ENCODE measurements around the gene KCMF1.

KCMF1 gene

DNA sequence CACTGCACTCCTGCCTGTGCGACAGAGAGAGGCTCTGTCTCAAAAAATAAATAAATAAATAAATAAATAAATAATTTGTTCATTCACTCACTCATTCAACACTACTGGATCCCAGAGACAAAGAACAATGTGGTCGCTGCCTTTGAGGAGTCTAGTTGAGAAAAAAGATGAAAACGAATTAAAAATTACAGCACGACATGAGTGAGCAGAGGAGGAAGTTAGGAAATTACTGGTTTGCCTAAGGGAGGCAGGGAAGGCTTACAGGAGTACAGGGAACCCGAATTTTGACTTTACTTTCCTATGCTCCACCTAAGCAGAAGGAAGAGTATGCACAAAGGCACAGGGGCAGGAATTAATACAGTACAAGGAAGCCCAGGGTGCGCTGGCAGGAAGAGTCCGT is 4.2 kb upstream of the KCMF1 start:
- TF ChIP-seq, protein P1, sequence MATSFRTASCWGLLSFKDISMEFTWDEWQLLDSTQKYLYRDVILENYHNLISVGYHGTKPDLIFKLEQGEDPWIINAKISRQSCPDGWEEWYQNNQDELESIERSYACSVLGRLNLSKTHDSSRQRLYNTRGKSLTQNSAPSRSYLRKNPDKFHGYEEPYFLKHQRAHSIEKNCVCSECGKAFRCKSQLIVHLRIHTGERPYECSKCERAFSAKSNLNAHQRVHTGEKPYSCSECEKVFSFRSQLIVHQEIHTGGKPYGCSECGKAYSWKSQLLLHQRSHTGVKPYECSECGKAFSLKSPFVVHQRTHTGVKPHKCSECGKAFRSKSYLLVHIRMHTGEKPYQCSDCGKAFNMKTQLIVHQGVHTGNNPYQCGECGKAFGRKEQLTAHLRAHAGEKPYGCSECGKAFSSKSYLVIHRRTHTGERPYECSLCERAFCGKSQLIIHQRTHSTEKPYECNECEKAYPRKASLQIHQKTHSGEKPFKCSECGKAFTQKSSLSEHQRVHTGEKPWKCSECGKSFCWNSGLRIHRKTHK (tag by site-specific recombination; IDR thresholded peaks at IDR 0.05): no peak
- TF ChIP-seq ZNF404 (tag by site-specific recombination; IDR thresholded peaks at IDR 0.05): no peak
- TF ChIP-seq ZNF133 (tag by site-specific recombination; IDR thresholded peaks at IDR 0.05): no peak
- TF ChIP-seq MEIS1 (CRISPR knock-in tag; IDR thresholded peaks at IDR 0.05; ENCODE audit: borderline replicate concordance): no peak
- no peak for TF ChIP-seq SP7 (tag by site-specific recombination; IDR thresholded peaks at IDR 0.05)
- no peak for TF ChIP-seq ZNF112 (tag by site-specific recombination; IDR thresholded peaks at IDR 0.05)
- TF ChIP-seq ZNF157 (tag by site-specific recombination; IDR thresholded peaks at IDR 0.05): no peak
- TF ChIP-seq ZNF391 (tag by site-specific recombination; IDR thresholded peaks at IDR 0.05; ENCODE audit: borderline replicate concordance, low read depth): no peak
- TF ChIP-seq, protein P2, sequence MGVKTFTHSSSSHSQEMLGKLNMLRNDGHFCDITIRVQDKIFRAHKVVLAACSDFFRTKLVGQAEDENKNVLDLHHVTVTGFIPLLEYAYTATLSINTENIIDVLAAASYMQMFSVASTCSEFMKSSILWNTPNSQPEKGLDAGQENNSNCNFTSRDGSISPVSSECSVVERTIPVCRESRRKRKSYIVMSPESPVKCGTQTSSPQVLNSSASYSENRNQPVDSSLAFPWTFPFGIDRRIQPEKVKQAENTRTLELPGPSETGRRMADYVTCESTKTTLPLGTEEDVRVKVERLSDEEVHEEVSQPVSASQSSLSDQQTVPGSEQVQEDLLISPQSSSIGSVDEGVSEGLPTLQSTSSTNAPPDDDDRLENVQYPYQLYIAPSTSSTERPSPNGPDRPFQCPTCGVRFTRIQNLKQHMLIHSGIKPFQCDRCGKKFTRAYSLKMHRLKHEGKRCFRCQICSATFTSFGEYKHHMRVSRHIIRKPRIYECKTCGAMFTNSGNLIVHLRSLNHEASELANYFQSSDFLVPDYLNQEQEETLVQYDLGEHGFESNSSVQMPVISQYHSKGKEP (tag by site-specific recombination; IDR thresholded peaks at IDR 0.05): no peak
- no peak for TF ChIP-seq ZSCAN23 (tag by site-specific recombination; IDR thresholded peaks at IDR 0.05)
- TF ChIP-seq ZNF677 (tag by site-specific recombination; IDR thresholded peaks at IDR 0.05): no peak
- TF ChIP-seq PRDM6 (tag by site-specific recombination; IDR thresholded peaks at IDR 0.05): no peak
- TF ChIP-seq ZNF76 (tag by site-specific recombination; IDR thresholded peaks at IDR 0.05; ENCODE audit: borderline replicate concordance, low read depth): no peak
- Histone ChIP-seq H3K4me1 (ENCODE audit: control insufficient read depth, insufficient read depth, low read length) (peaks cover 4% of the 10 kb centered on the region; the same call in 1 of the 2 replicates), H3K4me3 (ENCODE audit: low read depth, low read length) (no peak overlapping the region), H3K27ac (ENCODE audit: extremely low read depth, low read depth, low read length) (no peak overlapping the region), H3K36me3 (ENCODE audit: control insufficient read depth in 2 of 2, insufficient read depth in 1 of 2, low read length in 2 of 2) (peaks cover 13 to 15% of the 10 kb centered on the region in 2 experiments; a peak in 2 of 3 replicates), H3K9me3 (ENCODE audit: control insufficient read depth, insufficient read depth, low read depth, low read length) (no peaks in the 10 kb centered on the region)
- CTCF ChIA-PET: interaction anchor here (0.6 to 1.1 kb wide), 3 partner anchors 30 to 49 kb away, joined by 3 read pairs; no protein-coding TSS in a partner anchor
- POLR2A ChIA-PET: interaction anchor here (6.6 kb wide), 1 partner anchor 7 kb away, joined by 59 read pairs; no protein-coding TSS in a partner anchor

- peaks cover 4% of the 10 kb centered on the region for H3K4me1 ChIP-seq (ENCODE audit: control insufficient read depth, insufficient read depth, low read length)
- H3K36me3 ChIP-seq (ENCODE audit: control insufficient read depth in 2 of 2, insufficient read depth in 1 of 2, low read length in 2 of 2): peaks cover 10 to 20% of the 10 kb centered on the region in 2 experiments; a peak in 2 of 3 replicates
- H3K4me3 ChIP-seq (ENCODE audit: low read depth, low read length): peak overlapping the region; percentile 86
- no peak for TF ChIP-seq ZBTB8A (tag by site-specific recombination; IDR thresholded peaks at IDR 0.05)
- peak; percentile 86 for TF ChIP-seq ZNF768 (tag by site-specific recombination; IDR thresholded peaks at IDR 0.05)
- TF ChIP-seq ZNF639 (tag by site-specific recombination; IDR thresholded peaks at IDR 0.05): 0 out of 2 replicates have a peak, but pooled peaks have one; percentile 22
- no peak for TF ChIP-seq ZNF148 (tag by site-specific recombination; IDR thresholded peaks at IDR 0.05; ENCODE audit: borderline replicate concordance)
- 0 out of 2 replicates have a peak, but pooled peaks have one; percentile 8 for TF ChIP-seq KLF8 (tag by site-specific recombination; IDR thresholded peaks at IDR 0.05)
- TF ChIP-seq ZBTB17 (tag by site-specific recombination; IDR thresholded peaks at IDR 0.05): peak; percentile 96
- no peaks in the 10 kb centered on the region for H3K9me3 ChIP-seq (ENCODE audit: control insufficient read depth, insufficient read depth, low read depth, low read length)
- H3K27ac ChIP-seq (ENCODE audit: extremely low read depth, low read depth, low read length): peak overlapping the region; percentile 99
- POLR2A ChIA-PET: interaction anchor here (0.6 to 6.6 kb wide), 5 partner anchors 10 to 62 kb away, joined by 3 to 59 read pairs (median 4); no protein-coding TSS in a partner anchor
- CTCF ChIA-PET: interaction anchor here (0.7 to 1.5 kb wide), 8 partner anchors 15 to 717 kb away, joined by 3 to 11 read pairs (median 3); no protein-coding TSS in a partner anchor
These were observed 1.3 kb upstream of the KCMF1 start for GRCh38 chr2:84969511-84970209.
